Testis (tissue), 3 donors: ENCODE measurements around the gene SSRP1. TPM values are rescaled to one million over a fixed set of nuclear protein-coding genes. Genes with fewer than 3 reads are reported as not detected.
"Not testable (repeated sequence)": the region's sequence is repeated elsewhere in the genome, so short reads cannot be mapped to it uniquely, and the experiment has no call there.

Experiments used
- DNase-seq: peaks from one replicate; pipeline ENCODE4 v3.0.0-alpha.2; 2019
- H3K27ac ChIP-seq, 2 donors: fragments of 200-600 bp; sonication (generic); one replicate each; pipeline ENCODE4 v1.5.1; 2019
- H3K27me3 ChIP-seq: fragments of 200-600 bp; sonication (generic); one replicate; pipeline ENCODE4 v1.5.1; 2019
- H3K36me3 ChIP-seq: fragments of 200-600 bp; sonication (generic); one replicate; pipeline ENCODE4 v1.5.1; 2017; ENCODE audit warnings: low read depth; ENCODE audit errors: missing control alignments
- H3K4me1 ChIP-seq: fragments of 200-600 bp; sonication (generic); one replicate; pipeline ENCODE4 v1.5.1; 2019
- H3K4me3 ChIP-seq, 2 donors: fragments of 200-600 bp; sonication (generic); one replicate each; pipeline ENCODE4 v1.5.1; 2017 to 2019
- H3K9me3 ChIP-seq: fragments of 200-600 bp; sonication (generic); one replicate; pipeline ENCODE4 v1.5.1; 2017
- CTCF ChIP-seq, 3 experiments: fragments of 450-650 bp in 2 of 3; fragments of 200-600 bp in 1 of 3; sonication (generic) in 1 of 3; IDR thresholded peaks; one replicate each; pipeline ENCODE4 v1.5.1; 2016 to 2019; ENCODE audit warnings: antibody characterized with exemption in 3 of 3, mild to moderate bottlenecking in 2 of 3, moderate library complexity in 1 of 3
- POLR2A ChIP-seq: fragments of 450-650 bp; IDR thresholded peaks from one replicate; pipeline ENCODE4 v1.6.1; 2017; ENCODE audit warnings: antibody characterized with exemption, mild to moderate bottlenecking, moderate library complexity
- WGBS, 2 donors: methylation state at CpG; one replicate each; pipeline ENCODE4 v1.1.5; 2018; 5-methylcytosine and 5-hydroxymethylcytosine counted together
- intact Hi-C: fragments of 100-400 bp; cut with DNase I; formaldehyde crosslinking; loops from one replicate; pipeline ENCODE4 v1.15.1; 2023; ENCODE audit warnings: low total_unique reads
- polyA plus RNA-seq: library from polyadenylated mRNA; stranded (reverse); fragments of 350-450 nt; fragmentation: Illumina TruSeq; extraction: RNeasy Lipid Tissue Mini Kit (QIAGEN cat#74804); gene quantifications from one replicate; pipeline ENCODE4 v1.2.3, GENCODE V29; 2014; ENCODE audit warnings: low read depth, low replicate concordance; ENCODE audit not compliant: insufficient read depth
- total RNA-seq, 2 donors: library from RNA; depleted of rRNA; stranded (reverse); fragments of >200 nt; gene quantifications; one replicate each; pipeline ENCODE4 v1.2.3, GENCODE V29; 2016

The SSRP1 gene
- total and polyA plus RNA-seq, 3 donors from 2014 or later, result 89.1 to 111 (median 104) TPM

- TF ChIP-seq POLR2A, result no peak
- no peak for TF ChIP-seq CTCF (IDR thresholded peaks at IDR 0.05)
- Histone ChIP-seq H3K27me3 (no peaks in the 10 kb centered on the region), H3K36me3 (no peaks in the 10 kb centered on the region), H3K4me1 (no peaks in the 10 kb centered on the region), H3K27ac (no peak overlapping the region), H3K4me3 (no peak overlapping the region), H3K9me3 (no peaks in the 10 kb centered on the region)
- DNase-seq, result no peak
- WGBS, 2 donors, result 79 to 88% methylated on average over 6 of the region's 6 CpGs
- intact Hi-C loops, result no loop called here
Observed at GRCh38 chr11:57341250-57341808, 5.6 kb upstream of the SSRP1 start.

- no peaks in the 10 kb centered on the region for H3K27me3 ChIP-seq
- H3K4me1 ChIP-seq, result peaks cover under 1% of the 10 kb centered on the region
- H3K9me3 ChIP-seq, result no peaks in the 10 kb centered on the region
- H3K36me3 ChIP-seq, result no peaks in the 10 kb centered on the region
- no peak overlapping the region for H3K4me3 ChIP-seq
- no peak overlapping the region for H3K27ac ChIP-seq
- no peak for DNase-seq
- intact Hi-C loops, result no loop called here
- 52 to 73% methylated on average over 12 of the region's 12 CpGs for WGBS, 2 donors
- no peak for TF ChIP-seq CTCF (IDR thresholded peaks at IDR 0.05)
- no peak for TF ChIP-seq POLR2A
Observed at GRCh38 chr11:57340039-57340615, 4.4 kb upstream of the SSRP1 start.

GRCh38 chr11:57339328-57339727 lies 3.6 kb upstream of the SSRP1 start:
- TF ChIP-seq CTCF (IDR thresholded peaks at IDR 0.05) (no peak), POLR2A (no peak)
- WGBS, 2 donors, result 79 to 82% methylated on average over 5 of the region's 5 CpGs
- intact Hi-C loops, result no loop called here

GRCh38 chr11:57338142-57338541 lies 2.5 kb upstream of the SSRP1 start, which contains the start of gene P2RX3:
Gene P2RX3, plus strand, starts transcription at chr11:57338352. Its CDS starts 199 bp downstream, at chr11:57338551.
- WGBS, 2 donors, result 40 to 50% methylated on average over 4 of the region's 4 CpGs
- intact Hi-C loops, result no loop called here
- Histone ChIP-seq H3K27ac (no peak within 1 kb of the TSS), H3K9me3 (no peaks in the 10 kb centered on the region), H3K36me3 (no peaks in the 10 kb centered on the region), H3K4me3 (no peak within 1 kb of the TSS), H3K27me3 (no peaks in the 10 kb centered on the region), H3K4me1 (peaks cover 9% of the 10 kb centered on the region)
- TF ChIP-seq POLR2A, result no peak
- TF ChIP-seq CTCF (IDR thresholded peaks at IDR 0.05), result no peak
- no peak for DNase-seq

More at GRCh38 chr11:57339328-57339727, 3.6 kb upstream of the SSRP1 start:
- no peak for DNase-seq
- H3K4me1 ChIP-seq, result peaks cover 9% of the 10 kb centered on the region
- H3K9me3 ChIP-seq, result no peaks in the 10 kb centered on the region
- H3K27ac ChIP-seq, result no peak overlapping the region
- H3K4me3 ChIP-seq, result no peak overlapping the region
- no peaks in the 10 kb centered on the region for H3K36me3 ChIP-seq
- no peaks in the 10 kb centered on the region for H3K27me3 ChIP-seq

- H3K9me3 ChIP-seq, H3K36me3 ChIP-seq, DNase-seq, H3K4me1 ChIP-seq, H3K27ac ChIP-seq, H3K27me3 ChIP-seq, intact Hi-C loops, H3K4me3 ChIP-seq: not testable (repeated sequence)
- WGBS, 2 donors, result 90 to 95% methylated on average over 6 of the region's 6 CpGs
Observed at GRCh38 chr11:57336856-57337255, 1.2 kb upstream of the SSRP1 start.
